ENCODE measurements around the gene CRISPLD2.

Gene CRISPLD2

DNA sequence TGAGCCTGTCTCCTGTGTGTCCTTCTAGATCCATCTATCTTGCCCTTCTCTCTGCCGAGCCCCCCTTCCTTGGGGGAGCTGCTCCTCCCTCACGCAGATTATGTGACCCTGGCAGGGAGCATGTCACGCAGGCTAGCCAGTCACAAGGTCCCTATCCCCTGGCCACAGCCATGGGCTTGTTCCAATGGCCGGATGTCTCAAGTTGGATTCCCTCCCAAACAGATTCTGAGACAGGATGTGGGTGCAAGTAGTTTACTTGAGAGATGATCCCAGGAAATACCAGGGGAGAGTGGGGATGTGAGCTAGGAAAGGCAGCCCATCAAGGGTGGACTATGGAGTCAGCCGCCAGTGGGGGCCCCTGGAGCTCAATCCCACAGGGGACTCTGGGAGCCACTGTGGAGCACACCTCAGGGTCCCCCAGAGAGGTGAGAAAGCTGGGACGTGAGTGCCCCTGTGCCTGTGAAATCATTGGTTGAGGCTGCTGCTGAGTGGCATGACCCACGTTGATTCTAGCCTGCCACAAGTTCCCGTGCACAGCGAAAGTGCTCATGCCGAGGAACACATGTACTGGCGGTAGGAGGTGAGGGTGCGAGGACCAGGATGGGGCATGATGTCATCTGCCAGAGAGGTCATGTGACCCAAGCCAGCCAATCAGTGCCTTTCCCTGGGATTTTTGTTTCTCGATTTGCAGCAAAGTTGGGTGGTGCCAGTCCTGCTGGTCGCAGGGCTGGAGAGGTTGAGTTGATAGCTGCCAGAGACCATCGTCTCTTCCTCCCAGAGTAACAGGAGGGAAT lies 6.4 kb upstream of the CRISPLD2 start:
- CTCF ChIA-PET = no interaction called here
- no peak for DNase-seq (ENCODE audit: extremely low spot score)
- POLR2A ChIA-PET = no interaction called here
- TF ChIP-seq, protein P1, sequence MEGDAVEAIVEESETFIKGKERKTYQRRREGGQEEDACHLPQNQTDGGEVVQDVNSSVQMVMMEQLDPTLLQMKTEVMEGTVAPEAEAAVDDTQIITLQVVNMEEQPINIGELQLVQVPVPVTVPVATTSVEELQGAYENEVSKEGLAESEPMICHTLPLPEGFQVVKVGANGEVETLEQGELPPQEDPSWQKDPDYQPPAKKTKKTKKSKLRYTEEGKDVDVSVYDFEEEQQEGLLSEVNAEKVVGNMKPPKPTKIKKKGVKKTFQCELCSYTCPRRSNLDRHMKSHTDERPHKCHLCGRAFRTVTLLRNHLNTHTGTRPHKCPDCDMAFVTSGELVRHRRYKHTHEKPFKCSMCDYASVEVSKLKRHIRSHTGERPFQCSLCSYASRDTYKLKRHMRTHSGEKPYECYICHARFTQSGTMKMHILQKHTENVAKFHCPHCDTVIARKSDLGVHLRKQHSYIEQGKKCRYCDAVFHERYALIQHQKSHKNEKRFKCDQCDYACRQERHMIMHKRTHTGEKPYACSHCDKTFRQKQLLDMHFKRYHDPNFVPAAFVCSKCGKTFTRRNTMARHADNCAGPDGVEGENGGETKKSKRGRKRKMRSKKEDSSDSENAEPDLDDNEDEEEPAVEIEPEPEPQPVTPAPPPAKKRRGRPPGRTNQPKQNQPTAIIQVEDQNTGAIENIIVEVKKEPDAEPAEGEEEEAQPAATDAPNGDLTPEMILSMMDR (IDR thresholded peaks at IDR 0.05; ENCODE audit: control extremely low read depth, extremely low read depth, low read depth, missing control alignments) = no peak

DNA sequence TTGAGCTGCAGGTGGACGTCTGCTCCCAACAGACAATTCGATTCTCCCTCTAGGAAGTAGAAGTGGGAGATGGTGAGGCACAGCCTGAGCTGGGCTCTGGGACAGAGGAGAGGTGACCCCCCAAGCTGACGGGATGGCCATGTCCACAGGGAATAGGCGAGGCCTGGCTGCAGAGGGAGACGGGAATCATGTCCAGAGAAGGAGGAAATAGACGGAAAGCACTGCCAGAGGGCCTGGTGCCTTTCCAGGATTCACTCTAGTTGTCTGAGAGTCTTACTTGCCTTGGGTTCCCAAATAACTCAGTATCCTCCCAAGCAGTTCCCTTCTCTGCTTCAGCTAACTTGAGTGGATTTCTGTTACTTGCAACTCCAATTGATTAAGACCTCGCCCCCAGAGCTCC lies 4.3 kb upstream of the CRISPLD2 start:
- TF ChIP-seq, protein P1 (IDR thresholded peaks at IDR 0.05; ENCODE audit: control extremely low read depth, extremely low read depth, low read depth, missing control alignments) = no peak
- DNase-seq (ENCODE audit: extremely low spot score) = no peak
- CTCF ChIA-PET = interaction anchor here (1.2 kb wide), 1 partner anchor 137 kb away, joined by 3 read pairs; no protein-coding TSS in a partner anchor
- POLR2A ChIA-PET = no interaction called here

DNA sequence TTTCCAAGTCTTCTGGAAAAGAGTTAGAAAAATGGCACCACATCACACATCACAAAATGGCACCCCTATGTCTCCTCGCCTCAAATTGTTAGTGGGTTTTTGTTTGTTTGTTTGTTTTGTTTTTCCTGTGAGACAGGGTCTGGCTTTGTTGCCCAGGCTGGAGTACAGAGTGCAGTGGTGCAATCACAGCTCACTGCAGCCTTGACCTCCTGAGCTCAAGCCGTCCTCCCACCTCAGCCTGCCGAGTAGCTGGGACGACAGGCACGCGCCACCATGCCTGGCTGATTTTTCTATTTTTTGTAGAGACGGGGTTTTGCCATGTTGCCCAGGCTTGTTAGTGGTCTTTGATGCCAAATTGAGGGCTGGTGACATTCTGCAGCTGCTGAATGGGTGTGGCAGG lies 3.8 kb upstream of the CRISPLD2 start:
- ChIA-PET CTCF (no interaction called here), POLR2A (no interaction called here)
- TF ChIP-seq, protein P1 (IDR thresholded peaks at IDR 0.05; ENCODE audit: control extremely low read depth, extremely low read depth, low read depth, missing control alignments) = no peak
- no peak for DNase-seq (ENCODE audit: extremely low spot score)

DNA sequence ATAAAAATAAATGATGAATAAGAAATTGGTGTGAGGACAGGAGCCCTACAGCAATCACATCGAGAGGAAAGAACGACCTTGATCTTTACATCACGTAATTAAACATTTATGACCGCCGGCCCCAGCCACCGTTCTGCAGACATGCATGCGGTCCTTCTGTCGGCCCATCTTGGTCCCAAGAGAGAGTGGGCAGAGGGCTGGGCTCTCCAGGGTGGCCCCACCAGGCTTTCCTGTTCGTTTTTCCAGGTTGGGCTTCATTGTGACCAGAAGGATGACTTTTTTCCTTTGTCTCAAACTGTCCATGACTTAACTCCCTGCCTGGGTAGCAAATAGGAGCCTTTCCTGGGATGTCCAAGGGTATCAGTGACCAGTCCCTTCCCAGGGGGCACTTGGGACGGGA lies 3.3 kb upstream of the CRISPLD2 start:
- CTCF ChIA-PET = no interaction called here

DNA sequence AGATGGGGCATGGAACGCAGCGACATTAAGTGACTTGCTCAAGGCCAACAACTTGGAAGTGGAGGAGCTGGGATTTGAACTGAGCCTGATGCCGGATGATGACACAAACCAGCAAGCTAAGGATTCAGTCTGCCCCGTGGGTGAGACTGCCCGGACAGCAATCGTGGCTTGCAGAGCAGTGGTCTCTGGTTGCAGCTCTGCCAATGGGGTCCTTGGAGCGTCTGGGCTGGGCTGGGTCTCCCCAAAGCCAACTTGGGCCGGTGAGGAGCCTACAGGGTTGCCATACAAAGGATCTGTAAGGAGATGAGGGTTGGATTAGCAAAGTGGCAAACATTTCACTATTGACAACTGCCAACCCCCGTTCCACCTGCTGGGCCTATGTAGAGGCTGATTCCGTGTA lies 2.6 kb upstream of the CRISPLD2 start:
- ChIA-PET CTCF (no interaction called here), POLR2A (no interaction called here)
- TF ChIP-seq, protein P1 (IDR thresholded peaks at IDR 0.05; ENCODE audit: control extremely low read depth, extremely low read depth, low read depth, missing control alignments) = no peak
- no peak for DNase-seq (ENCODE audit: extremely low spot score)

More for the DNA sequence above, 3.3 kb upstream of the CRISPLD2 start:
- DNase-seq (ENCODE audit: extremely low spot score) = no peak
- POLR2A ChIA-PET = no interaction called here
- TF ChIP-seq, protein P1 (IDR thresholded peaks at IDR 0.05; ENCODE audit: control extremely low read depth, extremely low read depth, low read depth, missing control alignments) = no peak

DNA sequence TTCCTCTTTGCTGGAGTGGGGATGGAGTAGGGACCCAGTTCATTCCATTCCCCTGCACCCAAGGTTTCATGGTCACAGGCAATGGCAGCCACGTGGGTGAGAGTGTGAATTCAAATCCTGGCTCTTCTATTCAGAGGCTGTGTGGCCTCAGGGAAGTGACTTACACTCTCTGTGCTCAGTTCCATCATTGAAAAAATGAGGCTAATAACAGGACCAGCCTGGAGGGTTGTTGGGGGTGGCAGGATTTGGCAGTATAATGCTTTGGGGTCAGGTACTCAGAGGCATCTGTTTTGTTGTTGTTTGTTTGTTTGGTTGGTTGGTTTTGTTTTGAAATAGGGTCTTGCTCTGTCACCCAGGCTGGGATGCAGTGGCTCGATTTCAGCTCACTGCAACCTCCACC lies 2.2 kb upstream of the CRISPLD2 start:
- ChIA-PET CTCF (no interaction called here), POLR2A (no interaction called here)
- DNase-seq (ENCODE audit: extremely low spot score) = no peak
- TF ChIP-seq, protein P1 (IDR thresholded peaks at IDR 0.05; ENCODE audit: control extremely low read depth, extremely low read depth, low read depth, missing control alignments) = no peak

Measured in GM10248 (cell line).